ENCODE results near the gene C15orf40. TPM values are rescaled to one million over a fixed set of nuclear protein-coding genes. Genes with fewer than 3 reads are reported as not detected.

The C15orf40 gene
- polyA plus RNA-seq, 1 donor: 29.8 TPM

DNA sequence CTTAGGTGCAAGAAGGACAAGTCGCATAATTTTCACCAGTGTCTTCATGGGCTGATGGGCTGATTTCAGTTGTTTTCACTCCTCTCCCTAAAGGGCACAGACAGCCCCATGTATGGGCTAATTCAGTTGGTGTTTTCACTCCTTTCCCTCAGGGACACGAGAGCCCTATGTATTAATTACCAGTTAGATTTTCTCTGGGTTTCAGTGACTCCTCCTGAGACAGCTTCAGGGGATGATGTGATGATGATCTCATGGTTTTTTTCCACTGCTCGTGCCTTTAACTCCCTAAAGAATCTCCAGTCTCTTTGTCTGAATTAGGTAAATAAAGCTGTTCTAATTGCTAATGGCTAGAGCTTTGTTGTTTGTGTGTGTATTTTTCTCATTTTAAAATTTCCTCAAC is 15.5 kb downstream of the C15orf40 start:
- DNase-seq: no peak

DNA sequence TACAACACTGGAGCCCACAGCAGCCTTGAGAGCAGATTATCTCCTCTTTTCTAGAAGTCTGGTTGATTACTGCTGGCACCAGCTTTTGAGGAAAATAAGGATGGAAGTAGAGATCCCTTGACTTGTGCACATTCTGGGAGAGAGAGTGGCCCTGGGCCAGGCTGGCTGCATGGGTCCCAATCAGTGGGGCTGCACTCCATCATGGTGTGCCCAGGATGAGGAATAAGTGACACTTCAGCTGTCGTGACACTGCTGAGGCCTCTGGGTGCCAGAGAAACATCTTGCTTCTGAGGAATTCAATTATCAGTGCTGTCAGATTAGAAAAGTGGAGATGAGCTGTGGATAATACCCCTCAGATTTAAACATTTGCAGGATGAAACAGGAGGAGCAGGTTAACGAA is 16.4 kb downstream of the C15orf40 start:
- DNase-seq: no peak

DNA sequence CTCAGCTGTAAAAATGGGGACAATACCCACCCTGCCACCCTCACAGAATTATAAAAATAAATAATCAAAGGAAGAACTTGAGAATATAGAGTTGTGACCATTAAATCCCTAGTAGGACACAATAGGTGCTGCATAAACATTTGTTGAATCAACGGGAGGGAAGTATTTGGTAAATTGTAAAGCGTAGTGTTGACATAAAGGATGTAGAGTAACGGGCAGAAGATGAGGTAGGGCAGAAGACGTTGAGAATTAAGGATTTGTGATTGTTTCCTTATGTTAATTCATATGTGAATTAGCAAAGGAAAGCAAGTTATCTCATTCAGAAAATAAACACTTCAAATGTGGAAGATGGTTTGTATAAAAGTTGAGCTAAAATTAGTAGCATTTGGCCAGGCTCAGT is 18.3 kb downstream of the C15orf40 start:
- no peak for DNase-seq

DNA sequence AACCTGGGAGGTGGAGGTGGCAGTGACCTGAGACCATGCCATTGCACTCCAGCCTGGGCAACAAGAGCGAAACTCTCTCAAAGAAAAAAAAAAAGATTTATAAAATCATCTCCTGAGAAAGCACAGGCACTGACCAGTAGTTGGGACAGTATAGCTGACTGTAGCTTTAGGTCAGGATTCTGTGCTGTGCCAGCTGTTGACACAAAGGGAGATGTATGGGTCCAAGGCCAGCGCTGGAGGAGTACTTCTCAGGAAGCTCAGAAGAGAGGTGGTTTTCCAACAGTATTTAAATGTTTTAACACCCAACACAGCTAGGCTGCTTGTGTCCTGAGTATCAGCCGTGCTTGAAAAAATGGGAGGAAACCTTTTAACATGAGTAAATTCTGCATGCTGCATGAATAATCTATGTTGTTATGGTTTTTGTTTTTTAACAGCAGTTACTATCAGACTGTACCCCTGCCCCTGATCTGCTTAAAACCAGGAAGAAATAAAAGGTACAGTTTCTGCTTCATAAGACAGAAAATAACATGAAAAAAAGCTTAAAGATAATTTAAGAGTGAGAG is 18.9 kb downstream of the C15orf40 start:
- DNase-seq: no peak

DNA sequence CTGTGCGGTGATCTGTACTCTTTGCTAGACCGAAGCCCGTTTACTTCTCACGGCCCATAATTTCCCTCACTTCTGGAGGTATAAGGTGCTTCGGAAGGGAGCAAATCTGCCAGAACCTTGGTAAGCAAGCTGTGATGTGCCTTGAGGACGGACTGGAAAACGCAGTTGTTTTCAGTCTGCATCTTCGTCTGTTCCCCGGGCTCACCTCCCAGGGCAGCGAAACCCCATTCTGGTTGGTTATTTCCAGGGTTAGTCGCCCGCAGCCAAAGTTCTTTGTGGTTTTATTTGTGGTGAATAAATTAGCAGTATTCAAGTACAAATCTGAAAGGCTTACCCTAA is 25.0 kb downstream of the C15orf40 start:
- DNase-seq: no peak

DNA sequence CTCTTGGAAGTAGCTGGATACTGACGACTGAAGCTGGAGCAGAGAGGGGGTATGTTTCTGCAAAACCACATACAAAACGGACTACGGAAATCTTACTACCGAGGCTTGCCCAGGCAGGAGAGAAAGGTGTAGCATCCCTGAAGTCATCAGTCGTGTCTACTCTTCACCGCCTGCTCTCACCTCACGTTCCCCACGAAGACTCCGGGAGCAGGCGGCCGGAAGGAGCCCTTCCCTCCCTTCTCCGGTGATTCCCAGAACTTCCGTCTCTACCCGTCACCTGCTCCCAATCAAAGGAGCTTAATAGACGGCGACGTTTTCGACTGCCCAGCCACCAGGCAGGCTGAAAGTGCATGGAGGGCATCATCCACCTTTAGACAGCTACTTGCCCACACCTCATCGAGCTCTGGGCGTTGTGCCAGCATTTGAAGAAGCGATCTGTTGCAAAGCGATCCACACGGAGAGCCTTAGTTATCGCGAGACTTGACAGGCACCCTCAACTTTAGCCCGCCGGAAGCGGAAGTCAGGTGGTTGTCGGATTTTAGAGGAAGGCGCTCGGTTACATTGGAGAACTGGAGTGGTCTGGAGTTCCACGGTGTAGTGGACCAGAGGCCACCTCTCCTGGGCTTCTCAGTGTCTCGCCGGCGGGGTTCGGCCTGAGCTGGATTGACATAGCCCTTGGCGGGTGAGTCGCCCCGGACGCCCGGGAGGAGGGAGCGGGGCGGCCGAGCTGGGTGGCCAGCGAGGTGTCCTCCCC is 25.6 kb downstream of the C15orf40 start, which contains the start of gene RAMAC:
Gene RAMAC (plus strand): TSS at position 523 of the 754 bp plus-strand sequence. CDS start 2,809 bp downstream, outside the sequence.
- peak; percentile 97 for DNase-seq

DNA sequence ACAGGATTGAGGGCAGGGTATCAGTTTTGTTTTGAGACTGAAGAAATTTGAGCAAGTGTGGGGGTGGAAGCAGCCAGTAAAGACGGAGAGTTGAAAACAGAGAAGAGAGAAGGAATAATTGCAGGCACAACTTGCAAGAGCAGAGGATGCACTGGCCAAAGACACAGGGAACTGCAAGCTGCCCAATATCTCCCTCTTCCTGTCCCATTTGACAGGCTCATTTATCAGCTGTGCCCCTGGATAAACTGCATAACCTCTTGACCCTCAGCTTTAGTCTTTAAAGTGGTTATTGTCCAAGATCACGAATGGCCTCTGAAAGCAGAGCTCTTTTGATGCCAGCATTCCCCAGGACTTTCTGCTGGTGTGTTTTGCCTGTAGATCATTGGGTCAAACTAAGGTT is 30.5 kb downstream of the C15orf40 start:
- peak; percentile 28 for DNase-seq

DNA sequence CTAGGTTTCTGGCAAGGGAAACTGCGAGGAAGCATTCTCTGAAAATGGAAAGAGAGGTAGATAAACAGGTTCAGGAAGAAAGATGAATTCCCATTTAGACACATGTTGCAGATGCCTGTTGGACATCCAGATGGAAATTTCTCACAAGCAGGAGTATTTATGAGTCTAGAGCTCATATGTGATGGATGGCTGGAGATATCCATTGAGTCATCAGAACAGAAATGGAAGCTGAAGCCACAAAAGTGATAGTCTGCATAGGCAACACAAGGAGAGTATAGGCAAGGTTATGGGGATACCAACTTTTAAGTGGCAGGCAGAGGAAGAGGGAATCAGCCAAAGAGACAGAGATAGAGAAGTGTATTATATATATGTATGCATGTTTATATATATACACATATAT is 31.7 kb downstream of the C15orf40 start:
- no peak for DNase-seq

DNA sequence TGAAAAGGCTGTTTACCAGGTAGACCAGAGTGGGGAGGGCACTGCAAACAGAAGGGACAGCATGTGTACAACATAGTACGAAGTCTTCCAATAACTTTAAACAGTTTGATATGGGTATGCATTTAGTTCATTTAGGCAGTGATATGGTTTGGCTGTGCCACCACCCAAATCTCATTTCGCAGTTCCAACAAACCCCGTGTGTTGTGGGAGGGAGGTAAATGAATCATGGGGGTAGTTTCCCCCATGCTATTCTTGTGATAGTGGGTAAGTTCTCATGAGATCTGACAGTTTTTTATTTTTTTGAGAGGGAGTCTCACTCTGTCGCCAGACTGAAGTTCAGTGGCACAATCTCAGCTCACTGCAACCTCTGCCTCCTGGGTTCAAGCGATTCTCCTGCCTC is 33.0 kb downstream of the C15orf40 start:
- no peak for DNase-seq

DNA sequence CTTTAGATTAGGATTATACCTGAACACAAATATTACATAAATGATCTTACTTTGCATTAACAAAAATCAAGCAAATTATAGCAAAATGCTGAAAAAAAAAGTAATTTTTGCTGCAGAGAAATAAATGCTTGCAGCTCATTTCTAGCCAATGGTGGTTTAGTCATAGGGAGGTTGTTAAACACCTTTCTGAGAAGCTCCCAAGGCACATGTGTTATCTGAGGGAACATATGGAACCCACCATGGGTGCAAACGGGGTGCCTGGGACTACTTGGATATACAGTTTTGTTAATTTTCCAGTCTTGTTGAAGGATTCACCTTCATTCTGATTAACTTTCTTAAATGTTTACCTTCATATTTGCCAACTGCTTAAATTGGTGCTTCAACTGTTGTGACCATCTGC is 34.4 kb downstream of the C15orf40 start:
- DNase-seq: no peak

DNA sequence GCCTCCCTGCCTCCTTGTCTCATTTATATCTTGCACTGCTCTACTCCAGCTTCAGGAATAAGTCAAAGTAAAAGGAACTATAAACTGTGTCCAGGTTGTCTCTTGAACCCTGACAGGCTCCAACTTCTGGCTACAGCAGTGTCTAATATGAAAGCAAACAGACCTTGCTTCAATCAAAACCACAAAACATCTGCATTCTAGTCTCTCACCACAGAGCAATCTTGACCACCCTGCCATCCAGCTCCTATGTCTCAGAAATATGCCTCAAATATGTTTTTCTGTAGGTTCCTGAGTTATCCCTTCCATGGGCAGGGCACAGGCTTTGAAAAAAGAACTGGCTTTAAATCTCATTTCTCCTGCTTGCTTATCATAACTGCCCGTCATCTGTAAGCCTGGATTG is 38.4 kb downstream of the C15orf40 start:
- DNase-seq: no peak

DNA sequence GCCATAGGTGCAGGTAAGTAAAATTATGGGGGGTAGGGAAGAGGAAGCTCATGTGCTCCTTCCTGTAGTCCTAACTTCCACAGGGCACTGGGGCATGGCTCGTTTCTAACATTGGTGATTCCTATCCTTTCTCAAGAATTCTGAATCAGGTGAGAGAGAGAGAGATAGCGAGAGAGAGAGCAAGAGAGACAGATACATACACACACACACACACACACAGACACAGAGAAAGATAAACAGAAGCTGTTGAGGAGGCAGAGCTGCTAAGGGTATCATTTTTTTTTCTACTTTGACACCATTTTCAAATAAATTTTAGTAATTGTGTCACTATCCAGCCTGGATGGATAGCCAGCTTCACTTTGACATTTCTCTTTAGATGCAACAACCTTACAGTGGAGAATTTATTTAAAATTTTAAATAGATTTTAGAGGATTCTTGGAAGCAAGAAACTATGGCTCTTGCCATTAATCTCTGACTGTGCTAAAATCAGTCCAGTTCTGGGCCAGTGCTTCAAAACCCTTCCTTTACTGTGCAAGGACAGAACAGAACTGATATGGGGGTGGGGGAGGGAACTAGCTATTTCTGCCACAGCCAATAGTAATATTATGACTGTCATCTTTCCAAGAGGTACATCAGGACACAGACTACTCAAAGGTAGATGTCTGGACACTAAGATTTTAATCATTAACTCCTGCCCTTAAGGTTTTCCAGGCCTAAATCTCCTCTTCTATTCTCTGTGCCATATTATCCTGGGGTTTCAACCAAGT is 40.0 kb downstream of the C15orf40 start:
- DNase-seq: no peak

DNA sequence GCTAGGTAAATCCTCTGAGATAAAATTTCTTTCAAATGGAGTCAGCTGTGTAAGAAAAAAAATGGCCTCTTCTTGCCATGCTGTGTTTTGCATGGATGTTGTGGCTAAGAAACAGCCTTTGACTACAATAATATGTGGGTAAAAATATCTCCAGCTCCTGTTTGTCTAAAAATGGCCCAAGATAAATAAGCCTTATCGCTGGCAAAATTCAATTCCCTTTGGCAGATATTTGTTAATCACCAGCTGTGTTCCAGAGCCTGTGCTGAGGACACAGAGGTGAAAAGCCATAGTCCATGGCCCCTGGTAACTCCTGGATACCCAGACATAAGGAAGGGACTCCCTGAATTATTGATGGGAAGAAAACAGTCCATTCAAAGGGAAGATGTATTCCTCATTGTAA is 40.7 kb downstream of the C15orf40 start:
- DNase-seq: no peak

DNA sequence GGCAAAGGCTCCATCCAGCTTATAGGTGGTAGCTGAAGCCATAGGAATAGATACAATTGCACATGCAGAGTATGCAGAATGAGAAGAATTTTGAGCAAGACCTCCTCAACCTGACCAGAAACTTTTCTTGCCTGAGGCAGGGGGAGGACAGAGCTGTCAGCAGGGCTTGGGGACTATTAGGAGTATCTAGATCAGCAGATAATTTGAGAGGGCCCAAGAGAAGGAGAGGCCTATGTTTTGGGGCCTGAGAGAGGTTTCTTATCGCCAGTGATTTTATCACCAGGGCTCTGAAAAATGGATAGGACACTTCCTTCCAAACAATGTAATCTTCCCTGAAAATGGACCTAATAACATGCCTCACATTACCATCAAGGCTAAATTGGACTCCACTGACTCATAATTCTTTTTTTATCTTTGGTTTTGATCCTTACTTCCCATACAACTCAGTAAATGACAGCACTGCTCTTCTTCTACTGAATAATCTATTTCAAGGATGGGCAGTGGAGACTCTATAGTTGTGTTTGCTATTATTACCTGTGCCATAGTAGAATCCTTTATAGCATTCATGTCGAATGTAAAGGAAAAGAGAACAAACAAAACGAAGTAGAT is 41.3 kb downstream of the C15orf40 start:
- DNase-seq: no peak

DNA sequence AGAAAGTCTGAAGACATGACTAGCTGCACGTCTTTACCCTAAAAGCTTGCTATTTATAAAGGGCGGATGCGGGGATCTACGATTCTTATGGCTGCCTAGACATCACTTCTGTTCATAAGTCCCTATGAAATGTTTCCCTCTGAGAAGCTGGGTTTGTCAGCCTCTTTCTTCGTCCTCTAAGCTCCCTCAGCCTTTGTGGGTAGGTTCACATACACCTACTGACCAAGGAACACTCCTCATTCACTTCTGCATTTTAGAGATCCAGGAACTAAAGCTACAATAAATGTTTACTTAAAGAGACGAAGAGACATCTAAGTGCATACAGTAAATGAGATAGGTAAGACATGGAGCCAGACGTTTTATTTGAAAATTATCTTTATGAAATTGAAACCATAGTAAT is 42.1 kb downstream of the C15orf40 start:
- DNase-seq: no peak

DNA sequence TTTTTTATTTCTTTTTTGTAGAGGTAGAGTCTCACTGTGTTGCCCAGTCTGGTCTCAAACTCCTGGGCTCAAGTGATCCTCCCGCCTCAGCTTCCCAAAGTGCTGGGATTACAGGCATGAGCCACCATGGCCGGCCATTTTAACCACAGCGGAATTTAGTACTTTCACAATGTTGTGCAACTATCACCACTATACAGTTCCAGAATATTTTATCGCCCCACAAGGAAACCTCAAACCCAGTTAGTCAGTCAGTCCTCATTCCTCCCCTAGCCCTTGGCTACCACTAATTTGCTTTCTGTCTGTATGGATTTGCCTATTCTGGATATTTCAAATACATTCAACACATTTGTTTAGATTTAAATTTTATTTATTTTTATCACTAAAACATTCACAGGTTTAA is 43.4 kb downstream of the C15orf40 start:
- DNase-seq: no peak

DNA sequence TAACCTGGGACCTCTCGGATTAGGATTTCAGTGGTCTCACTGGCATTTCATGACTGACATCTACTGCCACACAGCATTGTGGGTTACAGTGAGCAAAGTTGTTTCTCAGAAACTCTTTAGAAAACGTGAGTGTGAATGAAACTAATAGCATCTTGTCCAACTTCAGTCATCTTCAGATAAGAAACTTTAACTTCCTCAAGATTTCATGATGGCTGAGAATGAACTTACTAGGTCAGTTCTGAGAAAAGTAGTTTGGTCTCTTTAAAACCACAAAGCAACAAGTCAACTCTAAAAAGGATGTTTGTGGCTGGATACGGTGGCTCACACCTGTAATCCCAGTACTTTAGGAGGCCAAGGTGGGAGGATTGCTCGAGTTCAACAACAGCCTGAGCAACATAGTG is 44.8 kb downstream of the C15orf40 start:
- no peak for DNase-seq

DNA sequence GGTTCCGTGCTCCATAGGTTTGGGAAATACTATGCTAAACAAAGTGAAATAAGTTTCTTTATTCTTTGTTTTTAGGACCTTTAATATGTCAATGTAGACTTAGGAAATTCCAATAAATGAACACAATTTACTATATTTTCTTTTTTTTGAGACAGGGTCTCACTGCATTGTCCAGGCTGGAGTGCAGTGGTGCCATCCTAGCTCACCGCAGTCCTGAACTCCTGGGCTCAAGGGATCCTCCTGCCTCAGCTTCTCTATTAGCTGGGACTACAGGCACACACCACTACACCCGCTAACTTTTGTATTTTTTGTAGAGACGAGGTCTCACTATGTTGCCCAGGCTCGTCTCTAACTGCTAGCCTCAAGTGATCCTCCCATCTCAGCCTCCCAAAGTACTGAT is 46.5 kb downstream of the C15orf40 start:
- no peak for DNase-seq

DNA sequence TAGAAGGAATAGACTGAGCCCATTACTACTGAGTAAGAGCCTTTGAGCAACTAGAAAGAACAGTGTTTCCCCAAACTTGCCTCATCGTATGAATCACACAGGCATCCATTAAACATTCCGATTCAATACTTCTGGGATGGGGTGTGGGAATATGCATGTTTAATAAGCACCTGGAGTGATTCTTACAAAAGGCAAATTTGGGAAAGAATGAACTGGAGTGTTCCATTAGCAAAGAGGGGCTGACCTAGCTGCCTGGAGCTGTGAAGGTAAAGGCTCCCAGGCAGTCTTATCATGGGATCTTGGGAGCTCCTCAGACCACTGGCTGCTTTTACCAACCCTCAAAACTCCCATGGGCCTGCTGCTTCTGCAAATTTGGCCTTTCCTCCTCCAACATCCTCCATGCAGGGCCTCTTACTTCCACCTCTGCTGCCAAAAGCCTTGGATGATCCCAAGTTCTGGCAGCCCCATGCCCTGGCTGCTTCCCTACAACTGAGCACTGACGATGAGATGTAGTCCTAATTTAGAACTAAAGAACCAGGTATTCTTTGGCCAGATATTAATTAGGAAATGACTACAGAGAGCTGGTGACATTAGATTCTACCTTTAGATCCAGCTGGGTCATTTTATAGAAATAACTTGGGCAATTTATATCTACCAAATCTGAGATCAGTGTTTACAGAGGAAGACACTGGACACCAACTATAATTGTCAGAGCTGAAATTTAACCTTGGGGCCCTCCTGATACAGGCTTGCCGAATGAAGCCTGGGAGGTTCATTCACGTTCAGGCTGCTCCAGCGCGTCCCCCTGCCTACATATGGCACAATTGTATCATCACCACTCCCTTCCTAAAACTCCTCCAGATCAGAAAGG is 47.7 kb downstream of the C15orf40 start:
- DNase-seq: no peak

DNA sequence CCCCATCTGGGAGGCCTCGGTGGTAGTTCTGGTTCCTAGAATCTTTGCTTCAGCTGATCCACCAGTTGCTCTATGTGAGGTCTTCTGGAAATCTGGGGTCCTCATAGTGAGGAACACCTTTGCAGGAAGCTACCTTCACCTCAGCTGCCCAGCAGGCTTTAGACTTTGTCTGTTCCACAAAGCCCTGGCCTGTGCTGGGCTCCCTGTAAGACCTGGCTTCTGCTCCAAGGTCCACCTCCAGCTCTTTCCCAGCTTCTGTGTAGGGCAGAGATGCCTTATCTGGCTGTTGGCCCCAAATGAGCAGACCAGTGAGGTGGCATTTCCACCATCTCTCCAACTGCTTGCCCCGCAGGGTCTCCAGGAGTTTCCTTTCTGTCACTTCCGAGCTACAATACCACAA is 50.7 kb downstream of the C15orf40 start:
- no peak for DNase-seq

DNA sequence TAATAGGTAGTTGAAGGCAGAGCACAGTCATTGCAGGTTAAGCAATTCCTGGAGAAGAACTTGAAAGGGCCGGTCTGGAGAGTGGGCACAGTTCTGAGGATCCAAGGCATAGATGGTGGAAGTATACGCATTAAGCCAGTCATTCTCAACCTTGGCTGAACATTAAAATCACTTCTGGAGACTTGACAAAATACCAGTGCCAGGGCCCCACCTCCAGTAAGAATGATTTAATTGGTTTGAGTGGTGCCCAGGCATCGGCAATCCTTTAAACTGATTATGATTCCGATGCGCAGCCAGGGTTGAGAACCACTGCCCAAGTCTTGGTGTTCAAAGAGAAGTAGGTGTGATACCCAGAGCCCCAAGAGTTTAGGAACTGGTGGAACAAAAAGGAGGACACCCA is 52.0 kb downstream of the C15orf40 start:
- no peak for DNase-seq

DNA sequence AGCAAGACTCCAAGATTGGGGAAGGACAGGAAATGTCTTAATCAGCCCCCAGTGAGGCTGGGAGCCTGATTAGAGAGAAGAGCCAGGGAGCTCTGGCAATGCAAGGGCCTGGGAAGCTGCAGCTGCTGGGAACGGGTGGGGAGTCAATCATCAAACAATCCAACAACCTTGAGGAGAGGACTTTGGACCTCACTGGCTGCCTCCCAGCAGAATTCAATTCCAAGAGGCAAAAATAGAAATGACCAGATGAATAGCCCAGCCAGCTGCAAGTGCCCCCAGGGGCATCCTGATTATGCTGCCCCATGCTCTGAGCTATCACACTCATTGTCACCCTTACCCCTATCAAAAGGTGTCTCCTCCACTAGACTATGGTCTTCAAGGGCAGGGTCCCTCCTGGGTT is 52.8 kb downstream of the C15orf40 start:
- DNase-seq: no peak
